Measurements from ENCODE around the gene OVCH2.
"Not testable (repeated sequence)": the region's sequence is repeated elsewhere in the genome, so short reads cannot be mapped to it uniquely, and the experiment has no call there.

Gene OVCH2

GRCh38 chr11:7670641-7671040 is 35.6 kb downstream of the OVCH2 start:
- no peak for ATAC-seq

GRCh38 chr11:7668911-7669310 is 37.4 kb downstream of the OVCH2 start:
- ATAC-seq: no peak

- ATAC-seq: no peak
Observed at GRCh38 chr11:7668464-7668863, 37.8 kb downstream of the OVCH2 start.

- no peak for ATAC-seq
Observed at GRCh38 chr11:7667460-7667859, 38.8 kb downstream of the OVCH2 start.

- ATAC-seq: no peak
Observed at GRCh38 chr11:7666292-7666866, 39.9 kb downstream of the OVCH2 start.

- ATAC-seq: peak; percentile 79 to 86
Observed at GRCh38 chr11:7665473-7666291, 40.6 kb downstream of the OVCH2 start.

GRCh38 chr11:7664867-7665266 is 41.4 kb downstream of the OVCH2 start:
- ATAC-seq: no peak

- not testable (repeated sequence) for ATAC-seq
Observed at GRCh38 chr11:7663531-7663930, 42.7 kb downstream of the OVCH2 start.

- no peak for ATAC-seq
Observed at GRCh38 chr11:7657306-7658025, 48.8 kb downstream of the OVCH2 start.

- ATAC-seq: no peak
Observed at GRCh38 chr11:7656704-7657103, 49.6 kb downstream of the OVCH2 start.

GRCh38 chr11:7655253-7656217 is 50.7 kb downstream of the OVCH2 start:
- no peak for ATAC-seq

- ATAC-seq: no peak
Observed at GRCh38 chr11:7654195-7654705, 52.0 kb downstream of the OVCH2 start.

GRCh38 chr11:7651700-7652099 is 54.6 kb downstream of the OVCH2 start:
- no peak for ATAC-seq

- ATAC-seq: no peak
Observed at GRCh38 chr11:7651140-7651551, 55.1 kb downstream of the OVCH2 start.

GRCh38 chr11:7648264-7648663 is 58.0 kb downstream of the OVCH2 start:
- no peak for ATAC-seq

GRCh38 chr11:7646866-7647265 is 59.4 kb downstream of the OVCH2 start:
- ATAC-seq: no peak

- no peak for ATAC-seq
Observed at GRCh38 chr11:7645206-7645605, 61.1 kb downstream of the OVCH2 start.

GRCh38 chr11:7643314-7643713 is 63.0 kb downstream of the OVCH2 start:
- no peak for ATAC-seq

- no peak for ATAC-seq
Observed at GRCh38 chr11:7642747-7643146, 63.5 kb downstream of the OVCH2 start.

- ATAC-seq: no peak
Observed at GRCh38 chr11:7640816-7641215, 65.5 kb downstream of the OVCH2 start.

- no peak for ATAC-seq
Observed at GRCh38 chr11:7639643-7640025, 66.6 kb downstream of the OVCH2 start.

All from activated CD4-positive, CD25-positive, alpha-beta regulatory T cell treated with anti-CD3 and anti-CD28 coated beads, Interleukin-2, amount 50 U/mL, for 24 hours (primary cell).